Stimulated activated CD8-positive, alpha-beta memory T cell treated with anti-CD3 and anti-CD28 coated beads, Interleukin-7, amount 100 ng/mL, for 1 hour (primary cell): ENCODE data around the gene MELTF.
A peak's percentile ranks its signal among the peaks of the same experiment; 100 is the strongest.
"Not testable (repeated sequence)": the region's sequence is repeated elsewhere in the genome, so short reads cannot be mapped to it uniquely, and the experiment has no call there.

Source experiments
- DNase-seq, 2 donors: peaks; one replicate each; pipeline ENCODE4 v3.0.0-alpha.2; 2020; ENCODE audit warnings: low read depth in 2 of 2

Gene MELTF

GRCh38 chr3:197029511-197030167 is at the start of gene MELTF:
MELTF (minus strand) TSS chr3:197029817; CDS start chr3:197029702, 115 bp downstream.
- peak; percentile 42 to 44 for DNase-seq

DNA sequence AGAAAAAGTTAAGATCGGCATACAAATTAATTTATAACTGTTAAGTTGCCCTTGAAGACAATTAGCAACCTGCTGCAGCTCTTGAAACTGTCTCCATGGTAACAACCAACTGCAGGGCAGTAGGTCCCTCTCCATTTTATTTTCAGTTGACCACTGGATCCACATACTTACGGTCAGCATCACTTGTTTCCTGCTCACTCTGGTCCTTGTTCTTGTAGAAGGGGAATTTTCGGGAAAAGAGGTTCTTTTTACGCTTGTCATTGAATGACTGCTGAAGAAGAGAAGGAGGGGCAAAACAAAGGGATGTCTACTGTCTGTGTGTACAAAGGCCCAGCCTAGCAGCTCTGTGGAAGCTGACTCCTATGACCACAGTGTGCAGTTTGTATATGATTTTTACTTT is 46.8 kb upstream of the MELTF start:
- DNase-seq, result no peak

- no peak for DNase-seq
These were observed 38.5 kb upstream of the MELTF start for GRCh38 chr3:197068077-197068476.

GRCh38 chr3:197064771-197065170 is 35.2 kb upstream of the MELTF start:
- DNase-seq, result no peak

DNA sequence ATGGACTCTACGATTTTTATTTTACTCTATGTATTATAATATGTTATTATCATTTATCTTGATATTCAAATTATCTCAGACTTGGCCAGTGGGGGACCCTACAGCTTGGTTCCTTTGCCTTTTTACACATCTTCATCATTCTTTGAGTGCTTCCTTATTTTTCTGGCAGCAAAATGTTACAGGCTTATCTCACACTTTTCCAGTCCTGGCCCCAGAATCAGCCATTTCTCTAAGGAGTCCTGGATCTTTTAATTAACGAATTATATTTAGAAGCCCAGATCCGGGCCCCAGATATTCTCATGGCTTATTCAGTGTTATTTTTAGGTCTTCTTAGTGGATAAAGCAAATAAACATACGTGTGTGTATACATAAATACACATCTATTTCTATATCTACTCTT is 32.8 kb upstream of the MELTF start:
- DNase-seq, result no peak

DNA sequence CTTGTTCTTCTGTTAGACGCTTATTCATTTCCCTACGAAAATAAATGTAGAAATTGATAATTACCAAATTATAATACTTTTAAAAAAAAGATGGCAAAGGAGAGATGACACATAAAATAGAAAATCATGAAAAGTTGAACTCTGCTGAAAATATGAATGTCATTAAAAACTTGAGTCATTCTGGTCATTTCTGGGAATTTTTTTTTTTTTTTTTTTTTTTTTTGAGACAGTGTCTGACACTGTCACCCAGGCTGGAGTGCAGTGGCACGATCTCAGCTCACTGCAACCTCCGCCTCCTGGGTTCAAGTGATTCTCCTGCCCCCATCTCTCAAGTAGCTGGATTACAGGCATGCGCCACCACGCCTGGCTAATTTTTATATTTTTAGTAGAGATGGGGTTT is 22.0 kb upstream of the MELTF start:
- not testable (repeated sequence) for DNase-seq

DNA sequence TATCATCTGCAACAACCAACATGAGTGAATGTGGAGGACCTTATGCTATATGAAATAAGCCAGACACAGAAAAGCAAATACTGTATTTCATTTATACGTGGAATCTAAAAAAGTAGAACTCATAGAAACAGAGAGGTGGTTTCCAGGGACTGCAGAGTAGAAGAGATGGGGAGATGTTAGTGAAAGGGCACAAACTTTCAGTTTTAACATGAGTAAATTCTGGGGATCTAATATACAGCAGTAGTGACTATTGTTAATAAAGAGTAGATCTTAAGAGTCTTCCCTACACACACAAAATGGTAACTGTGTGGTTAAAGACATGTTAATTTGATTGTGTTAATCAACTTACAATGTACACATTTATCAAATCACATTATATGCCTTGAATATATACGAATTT is 20.9 kb upstream of the MELTF start:
- no peak for DNase-seq

GRCh38 chr3:197042539-197042938 is 12.9 kb upstream of the MELTF start:
- DNase-seq, result no peak

- DNase-seq, result no peak
These were observed 12.4 kb upstream of the MELTF start for GRCh38 chr3:197041875-197042488.

GRCh38 chr3:197040658-197041057 is 11.0 kb upstream of the MELTF start:
- no peak for DNase-seq

- DNase-seq, result no peak
These were observed 9.3 kb upstream of the MELTF start for GRCh38 chr3:197038679-197039462.

- no peak for DNase-seq
These were observed 6.0 kb upstream of the MELTF start for GRCh38 chr3:197035577-197035976.

- DNase-seq, result not testable (repeated sequence)
These were observed 5.2 kb upstream of the MELTF start for GRCh38 chr3:197034778-197035177.

- not testable (repeated sequence) for DNase-seq
These were observed 4.1 kb upstream of the MELTF start for GRCh38 chr3:197033764-197034163.

- no peak for DNase-seq
These were observed 2.0 kb upstream of the MELTF start for GRCh38 chr3:197031315-197032285.

DNA sequence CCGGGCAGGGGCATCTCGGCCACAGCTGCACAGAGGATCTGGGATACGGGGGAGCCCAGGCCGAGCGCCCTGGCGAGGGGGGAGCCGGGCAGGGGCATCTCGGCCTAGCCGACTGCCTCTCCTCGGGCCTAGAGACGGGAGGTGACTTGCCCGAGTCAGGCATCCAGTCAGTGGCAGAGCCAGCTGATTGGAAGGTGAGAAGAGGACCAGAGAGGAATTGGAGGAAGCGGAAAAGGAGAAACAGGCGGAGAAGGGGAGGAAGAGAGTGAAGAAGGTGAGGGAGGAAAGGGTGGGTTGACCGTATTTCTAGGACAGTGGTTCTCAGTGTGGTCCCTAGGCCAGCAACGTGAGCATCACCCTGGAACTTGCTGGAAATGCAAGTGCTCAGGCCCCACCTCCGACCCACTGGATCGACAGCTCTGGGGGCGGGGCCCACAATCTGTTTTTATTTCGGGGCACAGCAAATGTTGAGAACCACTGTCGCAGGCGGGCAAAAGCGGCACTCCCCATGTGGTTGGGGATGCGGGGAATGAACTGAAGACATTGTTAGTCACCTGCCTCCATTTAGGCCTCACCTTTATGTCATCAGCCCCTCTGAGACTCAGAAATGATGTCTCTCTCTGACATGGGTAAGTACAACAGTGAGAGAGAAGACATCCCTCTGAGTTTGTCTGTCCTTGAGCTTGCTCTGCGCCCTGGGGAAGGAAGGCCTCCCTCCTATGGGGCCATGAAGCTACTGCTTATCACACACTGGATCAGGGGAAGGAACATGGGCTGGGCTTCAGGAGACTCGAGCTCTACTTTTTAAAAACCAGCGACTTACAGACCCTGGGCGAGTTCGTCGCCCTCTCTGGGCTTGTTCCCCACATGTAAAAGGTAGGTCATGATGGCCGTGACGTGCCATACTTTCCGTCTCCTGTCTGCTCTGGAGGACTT is 1.0 kb upstream of the MELTF start:
- no peak for DNase-seq

GRCh38 chr3:197028728-197029510 is 698 bp downstream of the MELTF start:
- no peak for DNase-seq

DNA sequence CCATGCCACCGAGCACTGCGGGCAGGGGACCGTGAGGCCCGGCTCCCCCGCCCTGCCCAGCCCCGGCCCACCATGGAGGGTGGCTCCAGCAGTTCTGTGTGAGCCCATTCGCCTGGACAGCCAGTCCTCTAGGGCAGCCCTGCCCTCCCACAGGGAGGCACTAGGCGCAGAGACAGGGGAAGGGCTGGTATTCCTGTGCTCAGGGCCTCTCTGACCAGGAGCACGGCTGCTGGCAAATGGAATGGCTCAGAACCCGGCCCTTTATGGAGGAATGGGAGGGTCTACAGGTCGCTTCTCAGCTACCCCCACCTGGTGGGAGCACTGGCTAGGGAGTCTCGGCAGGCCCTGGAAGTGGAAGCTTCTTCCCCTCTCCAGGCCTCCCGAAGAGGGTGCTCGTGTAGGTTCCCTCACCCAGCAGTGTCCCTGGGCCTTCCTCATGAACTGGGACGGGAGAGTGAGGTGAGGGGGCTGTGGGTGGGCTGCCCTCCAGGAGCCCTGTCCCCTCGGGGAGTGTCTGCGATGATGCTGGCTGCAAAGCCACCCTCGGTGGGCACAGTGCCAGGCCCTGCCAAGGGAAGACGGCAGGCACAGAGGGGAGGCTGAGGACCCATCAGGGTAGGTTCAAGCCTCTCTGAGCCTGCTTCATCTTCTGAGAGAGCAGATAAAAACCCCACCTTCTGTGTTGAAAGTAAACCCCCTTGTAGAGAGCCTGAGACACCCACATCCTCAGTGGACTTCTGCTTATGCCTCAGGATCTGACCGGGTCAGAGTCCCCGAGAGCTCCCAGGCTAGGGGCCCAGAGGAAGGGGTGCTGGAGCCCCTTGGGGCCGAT is 1.5 kb downstream of the MELTF start:
- DNase-seq, result no peak
